ENCODE data around the gene TK2. TPM values are rescaled to one million over a fixed set of nuclear protein-coding genes. Genes with fewer than 3 reads are reported as not detected.
A peak's percentile ranks its signal among the peaks of the same experiment; 100 is the strongest.

The TK2 gene
- total RNA-seq, 1 donor from 2014 or later = 13.1 TPM

DNA sequence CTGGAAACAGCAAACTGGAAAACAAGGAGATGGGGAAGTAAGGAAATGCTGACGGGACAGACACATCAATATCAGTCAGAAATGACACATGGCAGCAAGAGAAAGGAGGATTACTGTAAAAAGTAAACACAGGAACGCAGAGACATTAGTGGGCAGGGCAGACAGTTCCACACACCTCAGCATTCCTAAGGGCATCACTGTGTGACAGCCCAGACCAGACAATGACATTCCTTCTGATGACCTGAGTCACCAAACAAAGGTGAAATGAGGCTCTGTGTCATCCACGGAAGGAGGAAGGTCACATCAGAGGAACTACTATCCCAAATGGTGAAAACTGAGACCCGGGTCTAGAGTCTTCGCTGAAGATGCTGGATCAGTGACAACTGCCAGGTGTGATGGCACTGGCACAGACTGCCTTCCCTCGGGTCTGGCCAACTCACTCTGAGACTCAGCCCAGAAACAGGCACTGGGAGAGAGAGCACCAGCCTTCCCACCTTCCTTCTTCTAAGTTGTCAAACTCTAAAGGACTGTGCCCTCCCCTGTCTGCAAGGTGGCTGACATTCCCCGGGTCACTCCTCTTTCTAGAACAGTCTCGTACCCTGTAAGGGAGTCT, 36.7 kb downstream of the TK2 start:
- TF ChIP-seq, protein P1, sequence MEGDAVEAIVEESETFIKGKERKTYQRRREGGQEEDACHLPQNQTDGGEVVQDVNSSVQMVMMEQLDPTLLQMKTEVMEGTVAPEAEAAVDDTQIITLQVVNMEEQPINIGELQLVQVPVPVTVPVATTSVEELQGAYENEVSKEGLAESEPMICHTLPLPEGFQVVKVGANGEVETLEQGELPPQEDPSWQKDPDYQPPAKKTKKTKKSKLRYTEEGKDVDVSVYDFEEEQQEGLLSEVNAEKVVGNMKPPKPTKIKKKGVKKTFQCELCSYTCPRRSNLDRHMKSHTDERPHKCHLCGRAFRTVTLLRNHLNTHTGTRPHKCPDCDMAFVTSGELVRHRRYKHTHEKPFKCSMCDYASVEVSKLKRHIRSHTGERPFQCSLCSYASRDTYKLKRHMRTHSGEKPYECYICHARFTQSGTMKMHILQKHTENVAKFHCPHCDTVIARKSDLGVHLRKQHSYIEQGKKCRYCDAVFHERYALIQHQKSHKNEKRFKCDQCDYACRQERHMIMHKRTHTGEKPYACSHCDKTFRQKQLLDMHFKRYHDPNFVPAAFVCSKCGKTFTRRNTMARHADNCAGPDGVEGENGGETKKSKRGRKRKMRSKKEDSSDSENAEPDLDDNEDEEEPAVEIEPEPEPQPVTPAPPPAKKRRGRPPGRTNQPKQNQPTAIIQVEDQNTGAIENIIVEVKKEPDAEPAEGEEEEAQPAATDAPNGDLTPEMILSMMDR (IDR thresholded peaks at IDR 0.05; ENCODE audit: unreplicated experiment) = no peak
- peaks cover 6% of the 10 kb centered on the region for H3K27me3 Mint-ChIP-seq (ENCODE audit: unreplicated experiment)
- H3K36me3 Mint-ChIP-seq (ENCODE audit: low read depth, unreplicated experiment) = peaks cover 21% of the 10 kb centered on the region
- H3K4me1 Mint-ChIP-seq (ENCODE audit: unreplicated experiment) = peaks cover 54% of the 10 kb centered on the region
- H3K4me3 Mint-ChIP-seq (ENCODE audit: unreplicated experiment) = peak overlapping the region; percentile 11
- H3K27ac Mint-ChIP-seq (ENCODE audit: unreplicated experiment) = no peak overlapping the region
- no peaks in the 10 kb centered on the region for H3K9me3 Mint-ChIP-seq (ENCODE audit: unreplicated experiment)
- DNase-seq (ENCODE audit: low spot score) = no peak

DNA sequence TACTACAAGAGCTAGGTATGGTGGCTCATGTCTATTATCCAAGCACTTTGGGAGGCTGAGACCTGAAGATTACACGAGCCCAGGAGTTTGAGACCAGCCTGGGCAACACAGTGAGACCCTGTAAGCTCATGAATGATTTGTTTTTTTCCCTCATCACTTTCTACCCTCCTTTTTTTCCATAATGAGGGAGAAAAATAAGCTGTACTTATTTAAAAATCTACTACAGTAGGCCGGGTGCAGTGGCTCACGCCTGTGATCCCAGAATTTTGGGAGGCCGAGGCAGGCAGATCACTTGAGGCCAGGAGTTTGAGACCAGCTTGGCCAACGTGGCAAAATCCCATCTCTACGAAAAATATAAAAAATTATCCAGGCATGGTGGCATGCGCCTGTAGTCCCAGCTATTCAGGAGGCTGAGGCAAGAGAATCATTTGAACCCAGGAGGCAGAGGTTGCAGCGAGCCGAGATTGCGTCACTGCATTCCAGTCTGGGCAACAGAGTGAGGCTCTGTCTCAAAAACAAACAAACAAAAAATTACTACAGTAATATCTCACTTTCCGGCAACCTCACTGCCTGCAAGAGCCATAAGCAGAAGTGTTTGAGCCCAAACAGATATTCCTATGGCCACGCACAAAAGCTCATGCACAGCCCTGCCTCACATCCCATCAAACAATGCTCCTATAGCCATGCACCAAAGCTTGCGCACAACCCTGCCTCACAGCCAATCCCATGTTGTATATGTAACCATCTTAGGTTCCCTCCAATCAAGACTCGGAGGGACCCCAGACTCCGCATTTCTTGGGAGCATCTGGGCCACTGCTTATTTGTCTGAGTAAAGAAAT, 37.4 kb downstream of the TK2 start:
- H3K36me3 Mint-ChIP-seq (ENCODE audit: low read depth, unreplicated experiment) = peaks cover 21% of the 10 kb centered on the region
- no peaks in the 10 kb centered on the region for H3K9me3 Mint-ChIP-seq (ENCODE audit: unreplicated experiment)
- H3K27me3 Mint-ChIP-seq (ENCODE audit: unreplicated experiment) = peaks cover 3% of the 10 kb centered on the region
- no peak for DNase-seq (ENCODE audit: low spot score)
- TF ChIP-seq, protein P1 (IDR thresholded peaks at IDR 0.05; ENCODE audit: unreplicated experiment) = no peak
- peak overlapping the region; percentile 11 for H3K4me3 Mint-ChIP-seq (ENCODE audit: unreplicated experiment)
- H3K4me1 Mint-ChIP-seq (ENCODE audit: unreplicated experiment) = peaks cover 47% of the 10 kb centered on the region
- no peak overlapping the region for H3K27ac Mint-ChIP-seq (ENCODE audit: unreplicated experiment)

DNA sequence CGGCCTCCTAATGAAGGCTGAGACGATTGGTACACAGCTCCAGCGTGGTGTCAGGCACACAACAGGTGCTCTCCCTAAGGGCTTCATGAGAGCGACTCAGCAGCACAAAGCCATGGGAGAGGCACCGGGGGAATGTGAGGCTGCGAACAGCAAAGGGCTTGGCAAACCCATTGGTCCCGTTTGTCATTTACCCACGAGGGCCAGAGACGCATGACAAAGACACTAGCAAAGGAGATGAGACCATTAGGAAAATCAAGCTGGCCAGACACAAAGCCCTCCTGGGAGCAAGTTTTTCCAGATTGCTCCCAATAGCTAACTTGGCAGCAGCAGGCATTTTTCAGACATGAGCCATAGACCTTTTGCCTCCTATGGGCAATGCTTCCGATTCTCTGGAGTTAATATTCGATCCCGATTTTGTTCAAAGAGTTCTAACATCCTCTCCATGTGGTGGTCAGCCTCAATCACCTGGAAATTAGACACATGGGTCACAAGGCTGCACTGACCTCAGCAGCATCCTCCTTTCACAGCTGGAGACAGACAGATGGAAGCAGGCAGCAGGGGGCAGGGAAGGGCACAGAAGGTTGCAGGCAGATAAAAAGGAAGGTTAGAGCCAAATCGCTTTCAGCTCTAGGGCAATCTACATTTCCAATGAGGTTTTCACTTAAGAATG, 38.2 kb downstream of the TK2 start:
- Mint-ChIP-seq H3K27ac (ENCODE audit: unreplicated experiment) (no peak overlapping the region), H3K36me3 (ENCODE audit: low read depth, unreplicated experiment) (peaks cover 17% of the 10 kb centered on the region)
- DNase-seq (ENCODE audit: low spot score) = no peak

DNA sequence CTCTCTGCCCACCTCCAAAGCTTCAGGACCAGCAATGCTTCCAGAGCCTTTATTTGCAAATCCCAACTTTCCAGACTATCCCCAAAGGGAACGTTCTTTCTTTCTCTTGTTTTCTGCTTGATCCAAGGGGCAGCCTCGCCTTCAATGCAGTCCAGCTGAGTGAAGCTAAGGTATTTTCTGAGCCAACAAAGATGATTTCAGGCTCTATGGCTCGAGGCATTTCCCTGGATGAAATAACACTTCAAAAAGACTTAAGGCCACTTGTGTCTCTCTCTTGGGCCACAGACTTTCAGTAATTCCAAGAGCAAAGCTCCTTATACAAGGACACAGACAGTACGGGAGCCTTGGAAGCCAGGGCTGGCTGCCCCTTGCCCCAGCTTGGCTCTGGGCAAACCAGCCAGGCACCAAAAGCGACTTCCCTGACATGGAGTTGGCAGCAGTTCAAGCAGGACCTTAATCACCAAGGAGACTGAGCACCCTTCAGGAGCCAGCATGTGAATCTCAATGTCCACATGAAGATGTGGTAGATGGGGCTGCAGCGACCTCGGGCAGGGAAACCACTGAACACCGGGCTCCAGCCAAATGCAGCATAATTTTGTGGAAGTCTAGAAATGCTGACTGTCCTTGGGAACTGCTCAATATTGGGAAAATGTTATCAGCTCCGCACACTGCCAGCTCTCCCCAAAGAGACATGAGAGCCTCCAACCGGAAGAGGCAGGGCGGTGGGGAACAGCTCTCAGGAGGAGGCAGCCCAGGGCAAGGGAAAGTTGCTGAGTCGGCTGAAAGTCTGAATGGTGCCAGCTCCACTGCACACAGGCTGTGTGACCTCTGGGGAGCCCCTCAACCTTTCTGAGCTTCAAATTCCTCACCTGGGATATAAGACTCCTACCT, 39.0 kb downstream of the TK2 start:
- peaks cover 11% of the 10 kb centered on the region for H3K36me3 Mint-ChIP-seq (ENCODE audit: low read depth, unreplicated experiment)
- H3K4me3 Mint-ChIP-seq (ENCODE audit: unreplicated experiment) = no peak overlapping the region
- no peak for DNase-seq (ENCODE audit: low spot score)
- H3K27ac Mint-ChIP-seq (ENCODE audit: unreplicated experiment) = no peak overlapping the region
- no peaks in the 10 kb centered on the region for H3K9me3 Mint-ChIP-seq (ENCODE audit: unreplicated experiment)
- TF ChIP-seq, protein P1 (IDR thresholded peaks at IDR 0.05; ENCODE audit: unreplicated experiment) = no peak
- peaks cover 33% of the 10 kb centered on the region for H3K4me1 Mint-ChIP-seq (ENCODE audit: unreplicated experiment)
- peaks cover 3% of the 10 kb centered on the region for H3K27me3 Mint-ChIP-seq (ENCODE audit: unreplicated experiment)

More for the DNA sequence above, 38.2 kb downstream of the TK2 start:
- TF ChIP-seq, protein P1 (IDR thresholded peaks at IDR 0.05; ENCODE audit: unreplicated experiment) = no peak
- Mint-ChIP-seq H3K4me1 (ENCODE audit: unreplicated experiment) (peaks cover 40% of the 10 kb centered on the region), H3K9me3 (ENCODE audit: unreplicated experiment) (no peaks in the 10 kb centered on the region), H3K4me3 (ENCODE audit: unreplicated experiment) (no peak overlapping the region), H3K27me3 (ENCODE audit: unreplicated experiment) (peaks cover 3% of the 10 kb centered on the region)

All from endothelial cell (in vitro differentiated cells).